ENCODE data around the gene MCCC2.
A peak's percentile ranks its signal among the peaks of the same experiment; 100 is the strongest.
"Not testable (repeated sequence)": the region's sequence is repeated elsewhere in the genome, so short reads cannot be mapped to it uniquely, and the experiment has no call there.

The MCCC2 gene

GRCh38 chr5:71601222-71602026 is 14.3 kb downstream of the MCCC2 start:
- peak; percentile 94 to 98 for DNase-seq (ENCODE audit: low read depth in 2 of 2)
- peak; percentile 70 for TF ChIP-seq CTCF (IDR thresholded peaks at IDR 0.05; ENCODE audit: low read depth, low read length)
- no peak overlapping the region for H3K4me3 ChIP-seq (replicated peaks in 1 of 2; ENCODE audit: low read depth in 2 of 2, low read length in 2 of 2)

GRCh38 chr5:71609916-71610315 is 22.8 kb downstream of the MCCC2 start:
- not testable (repeated sequence) for H3K4me3 ChIP-seq (replicated peaks in 1 of 2; ENCODE audit: low read depth in 2 of 2, low read length in 2 of 2)

GRCh38 chr5:71615809-71616208 is 28.7 kb downstream of the MCCC2 start:
- H3K4me3 ChIP-seq (replicated peaks in 1 of 2; ENCODE audit: low read depth in 2 of 2, low read length in 2 of 2), result no peak overlapping the region
- TF ChIP-seq CTCF (IDR thresholded peaks at IDR 0.05; ENCODE audit: low read depth, low read length), result no peak
- DNase-seq (ENCODE audit: low read depth in 2 of 2), result no peak

More at GRCh38 chr5:71609916-71610315, 22.8 kb downstream of the MCCC2 start:
- DNase-seq (ENCODE audit: low read depth in 2 of 2), result not testable (repeated sequence)

- no peak for DNase-seq (ENCODE audit: low read depth in 2 of 2)
- no peak for TF ChIP-seq CTCF (IDR thresholded peaks at IDR 0.05; ENCODE audit: low read depth, low read length)
- H3K4me3 ChIP-seq (replicated peaks in 1 of 2; ENCODE audit: low read depth in 2 of 2, low read length in 2 of 2), result no peak overlapping the region
Measured at GRCh38 chr5:71620630-71621029, 33.5 kb downstream of the MCCC2 start.

- DNase-seq (ENCODE audit: low read depth in 2 of 2), result no peak
- no peak overlapping the region for H3K4me3 ChIP-seq (replicated peaks in 1 of 2; ENCODE audit: low read depth in 2 of 2, low read length in 2 of 2)
- no peak for TF ChIP-seq CTCF (IDR thresholded peaks at IDR 0.05; ENCODE audit: low read depth, low read length)
Measured at GRCh38 chr5:71621268-71621667, 34.1 kb downstream of the MCCC2 start.

- no peak for TF ChIP-seq CTCF (IDR thresholded peaks at IDR 0.05; ENCODE audit: low read depth, low read length)
- no peak overlapping the region for H3K4me3 ChIP-seq (replicated peaks in 1 of 2; ENCODE audit: low read depth in 2 of 2, low read length in 2 of 2)
- no peak for DNase-seq (ENCODE audit: low read depth in 2 of 2)
Measured at GRCh38 chr5:71621741-71622140, 34.6 kb downstream of the MCCC2 start.

GRCh38 chr5:71623221-71623794 is 36.2 kb downstream of the MCCC2 start:
- DNase-seq (ENCODE audit: low read depth in 2 of 2), result no peak
- H3K4me3 ChIP-seq (replicated peaks in 1 of 2; ENCODE audit: low read depth in 2 of 2, low read length in 2 of 2), result no peak overlapping the region
- TF ChIP-seq CTCF (IDR thresholded peaks at IDR 0.05; ENCODE audit: low read depth, low read length), result no peak
